SK-N-MC (cell line): ENCODE results near the gene RSPH3.
"Not testable (repeated sequence)": the region's sequence is repeated elsewhere in the genome, so short reads cannot be mapped to it uniquely, and the experiment has no call there.

Experiments used
- DNase-seq: peaks from one replicate; pipeline ENCODE4 v3.0.0-alpha.2; 2011; ENCODE audit warnings: low read depth, low spot score
- H3K27ac ChIP-seq: fragments of 200-600 bp; sonication (generic); 2 replicates; pipeline ENCODE4 v1.5.1; 2016; ENCODE audit warnings: mixed run types
- H3K36me3 ChIP-seq: fragments of 200-600 bp; sonication (generic); 2 replicates; pipeline ENCODE4 v1.6.1; 2017; ENCODE audit warnings: antibody characterized with exemption, low read length, mixed read lengths; ENCODE audit not compliant: insufficient read depth
- H3K4me3 ChIP-seq: fragments of 200-600 bp; sonication (generic); 2 replicates; pipeline ENCODE4 v1.5.1; 2016
- H3K9ac ChIP-seq: fragments of 200-600 bp; sonication (generic); 2 replicates; pipeline ENCODE4 v1.8.0; 2017; ENCODE audit warnings: mixed run types, mixed read lengths; ENCODE audit not compliant: insufficient read length
- H3K9me3 ChIP-seq: fragments of 200-600 bp; sonication (generic); 2 replicates; pipeline ENCODE4 v1.6.1; 2017; ENCODE audit warnings: low read depth, mild to moderate bottlenecking, antibody characterized with exemption, low read length, moderate library complexity, mixed read lengths
- EZH2 ChIP-seq: fragments of 200-600 bp; sonication (generic); IDR thresholded peaks from one replicate; pipeline ENCODE4 v1.6.1; 2017; ENCODE audit warnings: antibody characterized with exemption
- FOXP2 ChIP-seq: optimal IDR thresholded peaks from 2 replicates; pipeline ENCODE3; 2011; ENCODE audit warnings: mild to moderate bottlenecking, moderate library complexity; ENCODE audit not compliant: insufficient read depth; ENCODE audit errors: extremely low read length, control extremely low read depth
- POLR2AphosphoS5 ChIP-seq: IDR thresholded peaks from 2 replicates; pipeline ENCODE4 v1.6.1; 2012; ENCODE audit warnings: mild to moderate bottlenecking, low read depth, low read length, borderline replicate concordance

Gene RSPH3

GRCh38 chr6:159042003-159042825 lies 42.2 kb upstream of the RSPH3 start:
- H3K36me3 ChIP-seq = 0 out of 2 replicates have a peak, but pooled peaks cover 4% of the 10 kb centered on the region
- no peak overlapping the region for H3K9ac ChIP-seq
- no peaks in the 10 kb centered on the region for H3K9me3 ChIP-seq
- H3K4me3 ChIP-seq = peak overlapping the region; percentile 70
- no peak for DNase-seq
- TF ChIP-seq POLR2AphosphoS5 (no peak), EZH2 (no peak), FOXP2 (no peak)
- no peak overlapping the region for H3K27ac ChIP-seq

GRCh38 chr6:159041181-159041580 lies 41.2 kb upstream of the RSPH3 start:
- no peak overlapping the region for H3K27ac ChIP-seq
- H3K9ac ChIP-seq = no peak overlapping the region
- H3K4me3 ChIP-seq = no peak overlapping the region
- 0 out of 2 replicates have a peak, but pooled peaks cover 4% of the 10 kb centered on the region for H3K36me3 ChIP-seq
- no peak for TF ChIP-seq POLR2AphosphoS5
- TF ChIP-seq EZH2 = no peak
- no peak for TF ChIP-seq FOXP2
- H3K9me3 ChIP-seq = no peaks in the 10 kb centered on the region
- DNase-seq = no peak

- Histone ChIP-seq H3K36me3 (0 out of 2 replicates have a peak, but pooled peaks cover 4% of the 10 kb centered on the region), H3K9me3 (no peaks in the 10 kb centered on the region), H3K9ac (no peak overlapping the region), H3K27ac (no peak overlapping the region), H3K4me3 (no peak overlapping the region)
- no peak for TF ChIP-seq FOXP2
- TF ChIP-seq POLR2AphosphoS5 = no peak
- TF ChIP-seq EZH2 = no peak
- no peak for DNase-seq
These were observed 39.9 kb upstream of the RSPH3 start for GRCh38 chr6:159039885-159040258.

GRCh38 chr6:159038914-159039884 lies 39.2 kb upstream of the RSPH3 start:
- Histone ChIP-seq H3K9me3 (no peaks in the 10 kb centered on the region), H3K36me3 (0 out of 2 replicates have a peak, but pooled peaks cover 4% of the 10 kb centered on the region), H3K27ac (no peak overlapping the region), H3K4me3 (no peak overlapping the region), H3K9ac (no peak overlapping the region)
- no peak for DNase-seq
- TF ChIP-seq FOXP2 (no peak), POLR2AphosphoS5 (no peak), EZH2 (no peak)

GRCh38 chr6:159038318-159038717 lies 38.3 kb upstream of the RSPH3 start:
- not testable (repeated sequence) for H3K27ac ChIP-seq, H3K36me3 ChIP-seq, H3K4me3 ChIP-seq, DNase-seq, H3K9me3 ChIP-seq, H3K9ac ChIP-seq

GRCh38 chr6:159037756-159038290 lies 37.8 kb upstream of the RSPH3 start:
- no peak overlapping the region for H3K27ac ChIP-seq
- no peak overlapping the region for H3K4me3 ChIP-seq
- H3K9ac ChIP-seq = no peak overlapping the region
- TF ChIP-seq FOXP2 = no peak
- TF ChIP-seq EZH2 = no peak
- no peak for TF ChIP-seq POLR2AphosphoS5
- 0 out of 2 replicates have a peak, but pooled peaks cover 4% of the 10 kb centered on the region for H3K36me3 ChIP-seq
- H3K9me3 ChIP-seq = no peaks in the 10 kb centered on the region
- DNase-seq = no peak

GRCh38 chr6:159036673-159037072 lies 36.7 kb upstream of the RSPH3 start:
- no peak for TF ChIP-seq FOXP2
- no peak for TF ChIP-seq POLR2AphosphoS5
- no peak for TF ChIP-seq EZH2
- no peaks in the 10 kb centered on the region for H3K9me3 ChIP-seq
- no peak overlapping the region for H3K9ac ChIP-seq
- H3K36me3 ChIP-seq = 0 out of 2 replicates have a peak, but pooled peaks cover under 1% of the 10 kb centered on the region
- no peak overlapping the region for H3K27ac ChIP-seq
- DNase-seq = no peak
- no peak overlapping the region for H3K4me3 ChIP-seq

GRCh38 chr6:159035891-159036290 lies 35.9 kb upstream of the RSPH3 start:
- no peak for DNase-seq
- H3K9me3 ChIP-seq = no peaks in the 10 kb centered on the region
- H3K36me3 ChIP-seq = no peaks in the 10 kb centered on the region
- H3K4me3 ChIP-seq = no peak overlapping the region
- no peak overlapping the region for H3K9ac ChIP-seq
- no peak overlapping the region for H3K27ac ChIP-seq
- TF ChIP-seq FOXP2 (no peak), POLR2AphosphoS5 (no peak), EZH2 (no peak)
